NOMO-1 treated with dmso at 0.1 percent for 144 hours (cell line): ENCODE measurements around the gene TMBIM1.

Experiments
- DNase-seq: peaks from one replicate; lab custom pipeline; 2025; ENCODE audit not compliant: unreplicated experiment; lab: John Stamatoyannopoulos, UW

The TMBIM1 gene

GRCh38 chr2:218292048-218293014 is at the start of gene TMBIM1:
TMBIM1 (minus strand) TSS chr2:218292503; CDS start chr2:218282141, 10,362 bp downstream.
- peak; percentile 45 for DNase-seq

DNA sequence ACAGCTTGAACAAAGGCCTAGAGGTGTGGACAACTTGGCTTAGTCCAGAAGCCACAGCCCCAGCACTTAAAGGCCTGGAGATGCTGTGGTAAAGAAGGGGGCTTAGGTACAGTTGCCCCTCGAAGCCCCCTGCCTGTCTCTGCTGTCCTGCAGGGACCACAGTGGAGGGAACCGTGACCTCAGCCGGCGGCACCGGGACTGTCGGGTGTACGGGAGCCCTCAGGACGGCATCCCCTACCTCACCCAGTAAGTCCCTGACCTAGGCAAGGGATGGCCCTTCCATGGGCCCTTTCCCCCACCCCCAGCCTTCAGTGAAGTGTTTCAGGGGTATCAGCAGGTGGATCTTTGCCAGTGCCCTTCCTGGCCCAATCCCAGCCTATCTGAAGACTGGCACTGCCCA is 49.1 kb upstream of the TMBIM1 start:
- DNase-seq = no peak

DNA sequence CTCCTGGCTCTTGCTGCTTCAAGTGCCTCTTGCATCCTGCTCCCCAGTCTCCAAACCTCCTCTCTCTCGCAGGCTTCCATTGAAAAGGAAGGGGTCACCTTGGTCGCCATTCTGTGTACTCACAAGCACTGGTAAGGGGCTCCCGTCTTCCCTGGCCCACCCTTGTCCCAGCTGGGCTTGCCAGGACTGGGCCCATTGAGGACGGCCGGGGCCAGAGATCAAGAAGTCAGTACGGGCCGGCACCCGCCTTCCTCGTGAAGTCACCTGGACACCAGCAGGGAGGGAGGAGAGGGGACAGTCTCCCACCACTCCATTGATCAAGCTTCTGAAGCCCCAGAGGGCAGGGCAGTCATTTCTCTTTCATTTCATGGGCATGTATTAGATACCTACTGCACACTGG is 48.4 kb upstream of the TMBIM1 start:
- DNase-seq = no peak

- DNase-seq = no peak
Observed at GRCh38 chr2:218334531-218334930, 42.2 kb upstream of the TMBIM1 start.

DNA sequence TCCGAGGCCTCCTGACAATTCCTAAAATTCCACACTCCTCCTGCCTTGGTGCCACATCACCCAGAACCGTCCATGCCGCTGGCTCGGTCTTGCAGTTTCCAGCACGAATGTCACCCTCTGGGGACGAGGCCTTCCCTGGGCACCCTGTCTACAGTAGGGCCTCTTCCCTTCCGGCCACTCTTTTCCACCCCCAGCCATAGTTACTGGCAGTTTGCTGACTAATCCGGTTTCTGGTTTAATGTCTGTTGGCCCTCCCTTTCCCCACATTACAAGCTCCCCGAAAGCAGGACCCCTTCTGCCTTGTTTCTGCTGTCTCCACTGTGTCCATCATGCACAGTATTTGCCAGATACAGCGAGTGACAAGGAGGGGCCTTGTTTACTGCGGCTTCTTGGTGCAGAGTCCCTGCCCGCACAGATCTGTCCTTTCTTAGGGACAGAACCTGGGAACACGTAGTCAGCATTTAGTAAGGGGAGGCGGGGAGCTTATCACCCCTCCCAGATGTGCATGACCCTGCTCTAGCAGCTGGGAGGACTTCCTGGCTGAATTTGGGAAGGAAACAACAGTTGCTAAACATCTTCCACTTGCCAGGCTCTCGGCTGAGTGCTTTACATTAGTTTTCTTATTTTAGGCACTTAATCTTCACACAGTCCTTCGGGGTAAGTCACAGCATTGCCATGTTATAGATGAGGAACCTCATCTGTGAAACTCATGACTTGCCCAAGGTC is 40.8 kb upstream of the TMBIM1 start:
- peak; percentile 86 for DNase-seq

- no peak for DNase-seq
Observed at GRCh38 chr2:218332288-218332687, 40.0 kb upstream of the TMBIM1 start.

DNA sequence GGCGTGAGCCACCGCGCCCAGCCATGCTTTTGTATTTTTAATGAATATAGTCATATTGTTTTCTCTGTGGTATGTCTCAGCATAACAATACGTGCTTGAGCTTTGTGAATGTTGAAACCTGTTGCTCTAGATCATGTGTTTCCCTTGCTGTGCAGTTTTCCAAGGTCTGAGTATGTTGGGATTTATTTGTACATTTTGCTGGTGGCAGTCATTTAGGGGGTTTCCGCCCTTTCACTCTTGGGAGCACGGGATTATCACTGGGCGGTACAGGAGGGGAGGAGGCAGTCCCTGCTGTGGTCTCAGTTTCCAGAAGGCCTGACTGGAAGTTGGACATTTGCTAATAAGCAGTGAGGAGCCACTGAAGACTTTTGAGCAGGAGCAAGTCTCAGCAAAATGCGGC is 39.4 kb upstream of the TMBIM1 start:
- no peak for DNase-seq

DNA sequence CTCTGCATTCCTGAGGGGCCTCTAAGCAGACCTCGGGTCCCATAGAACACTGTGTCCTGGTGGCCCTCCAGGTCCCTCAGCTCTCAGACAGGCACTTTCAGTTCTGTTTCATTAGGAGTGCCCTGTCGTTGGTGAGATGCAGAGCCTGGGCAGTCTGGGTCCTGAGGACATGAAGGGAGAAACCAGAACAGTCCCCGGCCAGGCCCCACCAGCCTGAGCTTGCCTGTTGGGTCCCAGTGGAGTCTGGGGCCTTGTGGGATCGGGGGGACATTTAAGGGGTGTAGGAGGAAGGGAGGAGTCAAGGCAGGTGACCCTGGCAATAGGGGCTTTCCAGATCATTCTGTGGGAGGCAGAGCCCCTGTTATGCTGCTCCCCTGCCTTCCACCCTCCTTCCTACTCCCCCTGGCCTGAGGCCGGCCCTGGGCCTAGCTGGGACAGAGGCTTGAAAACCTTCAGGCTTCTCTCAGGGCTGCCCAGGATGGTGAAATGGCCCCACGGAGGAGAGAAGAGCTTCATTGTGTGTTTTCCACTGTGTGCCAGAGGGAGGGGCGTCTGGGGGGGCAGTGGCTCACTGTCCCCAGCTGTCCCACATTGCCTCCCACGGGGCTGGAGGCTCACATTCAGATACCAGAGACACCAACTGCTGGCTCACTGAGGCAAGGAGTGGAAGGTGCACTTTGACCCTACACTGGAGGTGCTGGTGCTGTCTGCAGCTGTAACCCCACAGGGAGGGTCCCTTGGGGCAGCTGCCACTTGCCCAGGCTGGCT is 37.7 kb upstream of the TMBIM1 start:
- no peak for DNase-seq

GRCh38 chr2:218329027-218329825 is 36.9 kb upstream of the TMBIM1 start:
- no peak for DNase-seq

DNA sequence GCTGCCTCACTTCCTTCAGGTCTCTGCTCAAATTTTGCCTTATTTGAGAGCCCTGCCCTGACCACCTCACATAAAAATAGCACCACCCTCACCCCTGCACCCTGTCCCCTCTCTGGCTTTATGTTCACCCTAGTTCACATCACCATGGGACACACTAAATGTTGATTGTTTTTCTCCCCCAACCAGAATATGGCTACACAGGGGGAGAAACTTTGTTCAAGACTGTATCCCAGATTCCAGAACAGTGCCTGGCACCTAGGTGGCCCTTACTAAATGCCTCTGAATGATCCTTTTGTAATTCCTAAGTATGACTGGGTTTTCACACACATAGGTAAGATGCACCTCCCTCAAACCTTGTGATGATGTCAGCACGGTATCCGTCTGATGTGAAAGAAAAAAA is 36.0 kb upstream of the TMBIM1 start:
- no peak for DNase-seq

DNA sequence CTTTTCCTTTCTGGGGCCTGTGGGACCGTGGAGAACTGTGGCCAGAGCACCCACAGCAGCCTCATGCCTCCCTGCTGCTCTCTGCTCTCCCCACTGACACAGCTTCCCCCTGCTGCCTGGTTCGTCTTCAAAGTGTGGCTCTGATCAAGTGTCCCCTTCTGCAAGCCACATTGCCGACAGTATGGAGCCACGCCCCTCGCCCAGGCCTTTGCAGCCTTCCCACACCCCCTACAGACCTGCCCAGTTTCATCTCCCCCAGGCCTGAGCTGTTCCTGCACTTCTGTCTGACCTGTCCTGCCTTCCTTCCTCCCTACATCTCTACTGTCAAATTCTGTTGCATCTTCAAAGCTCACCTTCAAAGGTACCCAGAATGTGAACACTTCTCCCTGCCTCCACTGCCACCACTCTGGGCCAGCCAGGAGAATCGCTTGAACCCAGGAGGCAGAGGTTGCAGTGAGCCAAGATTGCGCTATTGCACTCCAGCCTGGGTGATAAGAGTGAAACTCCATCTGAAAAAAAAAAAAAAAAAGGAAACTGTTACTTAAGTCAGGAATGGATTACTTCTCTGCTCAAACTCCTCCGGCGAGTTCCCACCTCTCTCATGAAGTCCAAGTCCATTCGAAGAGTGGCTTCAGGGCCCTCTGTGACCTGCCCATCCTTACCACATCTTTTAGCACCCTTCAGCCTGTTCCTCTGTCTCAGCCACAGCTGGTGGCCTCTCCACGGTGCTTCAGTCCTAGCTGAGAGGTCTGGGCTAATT is 35.3 kb upstream of the TMBIM1 start:
- DNase-seq = no peak

DNA sequence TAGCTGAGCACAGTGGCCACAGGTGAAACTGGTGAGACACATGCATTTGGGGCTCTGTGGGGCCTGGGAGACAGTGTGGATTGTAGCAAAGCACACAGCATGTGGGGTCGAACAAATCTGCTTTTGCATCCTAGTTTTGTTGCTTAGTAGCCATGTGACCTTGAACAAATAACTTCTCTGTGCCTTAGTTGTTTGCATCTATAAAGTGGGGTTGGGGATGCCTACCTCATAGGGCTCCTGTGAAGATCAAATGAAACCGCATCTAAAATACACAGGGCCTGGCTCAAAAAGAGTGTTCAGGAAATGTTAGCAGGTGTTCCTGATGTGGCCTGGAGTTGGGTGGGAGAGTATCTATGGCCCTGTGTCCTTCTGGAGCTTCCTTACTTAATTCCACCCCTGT is 34.0 kb upstream of the TMBIM1 start:
- no peak for DNase-seq

DNA sequence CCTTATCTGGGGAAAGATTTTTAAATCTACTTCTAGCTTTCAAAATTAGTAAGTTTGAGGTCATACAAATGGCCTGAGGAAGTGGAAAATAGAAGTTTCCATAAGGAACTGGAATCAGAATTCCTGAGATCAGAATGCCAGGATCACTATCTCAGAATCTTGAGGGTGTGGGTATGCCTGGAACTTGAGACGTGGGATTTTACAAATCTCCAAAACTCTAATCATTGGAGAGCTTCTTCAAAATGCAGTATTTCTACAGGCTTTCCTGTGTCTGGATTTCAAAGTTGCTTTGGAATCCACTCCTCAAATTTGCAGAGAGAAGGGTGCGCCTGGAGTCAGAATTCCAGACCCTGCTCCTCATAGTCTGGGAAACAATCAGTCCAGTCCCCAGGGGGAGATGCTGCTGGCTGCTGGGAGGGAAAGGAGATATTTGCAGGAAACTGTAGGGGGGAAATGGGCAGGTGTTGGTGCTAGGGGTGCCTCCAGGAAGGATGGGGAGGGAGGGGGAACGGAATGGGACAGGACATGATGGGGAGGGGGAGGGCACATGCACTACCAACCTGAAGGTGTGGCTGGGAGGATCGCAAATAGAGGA is 33.4 kb upstream of the TMBIM1 start:
- no peak for DNase-seq

DNA sequence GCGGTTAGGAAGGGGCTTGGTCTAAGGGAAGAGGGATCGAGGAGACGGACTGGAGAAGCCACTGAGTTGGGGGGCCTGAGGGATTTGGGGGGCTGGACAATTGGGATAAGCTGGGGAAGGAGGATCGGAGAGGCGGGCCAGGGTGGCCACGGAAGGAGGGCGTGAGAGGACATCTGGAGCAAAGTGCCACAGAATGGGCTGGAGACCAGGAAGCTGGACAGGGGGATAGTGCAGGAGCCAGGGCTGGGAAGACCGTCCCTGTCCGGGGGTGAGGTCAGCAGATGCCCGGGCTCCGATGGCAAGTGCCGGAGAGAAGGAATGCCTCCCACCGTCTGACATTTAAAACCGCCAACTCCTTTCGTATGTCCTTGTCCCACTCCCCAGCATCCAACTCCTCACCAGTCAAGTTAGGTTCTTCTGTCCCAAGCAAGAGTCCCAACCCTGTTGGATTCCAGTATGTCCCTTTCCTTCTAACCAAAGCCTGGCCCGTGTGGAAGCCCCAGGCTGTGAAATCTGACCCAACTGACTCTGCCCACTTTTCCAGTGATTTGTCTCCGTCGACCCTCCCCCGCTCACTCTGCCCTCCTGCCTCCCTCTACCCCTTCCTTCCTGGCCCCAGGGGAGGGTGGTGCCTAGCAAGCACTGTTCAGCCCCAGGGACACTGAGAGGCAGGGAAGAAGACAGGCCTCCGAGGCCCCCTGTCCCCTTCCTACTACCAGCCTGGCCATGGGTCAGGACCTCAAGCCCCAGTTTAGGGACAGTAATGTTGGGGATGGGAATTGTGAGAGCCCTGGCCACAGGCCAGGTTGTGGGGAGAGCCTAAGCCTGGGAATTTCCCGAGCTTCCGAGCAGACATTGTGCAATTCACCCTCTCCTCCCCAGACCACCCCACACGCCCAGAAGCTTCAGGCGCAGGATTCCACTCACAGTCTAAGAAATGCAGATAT is 31.5 kb upstream of the TMBIM1 start:
- no peak for DNase-seq

DNA sequence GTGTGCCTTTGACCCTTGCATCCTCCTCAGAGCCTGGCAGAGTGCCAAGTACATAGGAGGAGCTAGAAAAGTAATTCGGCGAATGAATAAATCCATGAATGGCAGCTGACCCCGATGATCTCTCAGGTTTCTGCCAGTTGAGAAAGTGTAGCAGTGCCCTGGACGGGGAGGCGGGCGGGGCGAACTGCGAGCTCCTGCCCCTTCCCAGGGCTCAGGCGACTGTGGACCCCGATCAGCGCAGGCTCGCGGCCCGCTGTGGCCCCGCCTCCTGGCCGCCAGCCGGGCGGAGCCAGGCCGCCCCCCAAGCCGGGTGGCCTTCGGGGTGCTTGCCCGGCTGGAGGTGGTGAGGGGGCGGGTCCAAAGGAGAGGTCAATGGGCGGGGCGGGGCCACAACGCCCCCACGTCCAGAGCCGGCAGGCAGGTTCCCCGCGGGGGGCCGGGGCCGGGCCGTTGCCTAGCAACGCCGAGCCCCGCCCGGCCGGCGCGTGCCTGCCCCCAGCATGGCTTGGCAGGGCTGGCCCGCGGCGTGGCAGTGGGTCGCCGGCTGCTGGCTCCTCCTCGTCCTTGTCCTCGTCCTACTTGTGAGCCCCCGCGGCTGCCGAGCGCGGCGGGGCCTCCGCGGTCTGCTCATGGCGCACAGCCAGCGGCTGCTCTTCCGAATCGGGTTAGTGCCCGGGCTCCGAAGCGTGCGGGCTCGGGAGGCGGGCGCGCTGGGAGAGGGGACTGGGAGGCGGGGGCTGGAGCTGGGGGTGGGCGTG is 30.6 kb upstream of the TMBIM1 start:
- DNase-seq = peak; percentile 70

- peak; percentile 18 for DNase-seq
Observed at GRCh38 chr2:218320704-218321336, 28.5 kb upstream of the TMBIM1 start.

GRCh38 chr2:218319813-218320365 is 27.6 kb upstream of the TMBIM1 start:
- no peak for DNase-seq
